Activated B cell treated with CpG ODN at 0.5 μM for 24 hours (primary cell): ENCODE data around the gene LAPTM5. TPM values are rescaled to one million over a fixed set of nuclear protein-coding genes. Genes with fewer than 3 reads are reported as not detected.

Experiments
- ATAC-seq: fragments of 200-7000 bp; cut with Tn5 transposase; one replicate; pipeline ENCODE4 v1.10.0; 2021; ENCODE audit warnings: low read depth, mild to moderate bottlenecking, moderate library complexity
- CTCF ChIA-PET: fragments of 350-600 bp; sonication (Branson Sonifier 250); formaldehyde crosslinking; loops from one replicate; lab custom pipeline; 2021; ENCODE audit warnings: antibody characterized with exemption; lab: Charles Lee
- POLR2A ChIA-PET: fragments of 350-600 bp; sonication (Branson Sonifier 250); formaldehyde crosslinking; loops from one replicate; lab custom pipeline; 2021; ENCODE audit warnings: antibody characterized with exemption; lab: Charles Lee
- DNase-seq: peaks from one replicate; pipeline ENCODE4 v3.0.0; 2022
- H3K27ac Mint-ChIP-seq: one replicate; pipeline ENCODE4 v1.8.0; 2020; ENCODE audit warnings: mixed read lengths
- H3K27me3 Mint-ChIP-seq: one replicate; pipeline ENCODE4 v1.8.0; 2021; ENCODE audit warnings: mixed read lengths
- H3K36me3 Mint-ChIP-seq: one replicate; pipeline ENCODE4 v1.8.0; 2021; ENCODE audit warnings: low read depth, mixed read lengths
- H3K4me1 Mint-ChIP-seq: one replicate; pipeline ENCODE4 v1.8.0; 2021; ENCODE audit warnings: mixed read lengths
- H3K4me3 Mint-ChIP-seq: one replicate; pipeline ENCODE4 v1.8.0; 2020; ENCODE audit warnings: mild to moderate bottlenecking, mixed read lengths
- H3K9me3 Mint-ChIP-seq: one replicate; pipeline ENCODE4 v1.8.0; 2020; ENCODE audit warnings: mixed read lengths
- CTCF ChIP-seq: fragments of 200-600 bp; IDR thresholded peaks from one replicate; pipeline ENCODE4 v1.8.0; 2022; ENCODE audit warnings: antibody characterized with exemption, mild to moderate bottlenecking
- intact Hi-C: fragments of 100-400 bp; cut with micrococcal nuclease; formaldehyde crosslinking; loops from one replicate; pipeline ENCODE4 v1.15.1; 2024
- total RNA-seq: library from RNA; stranded (reverse); gene quantifications from 2 replicates; pipeline ENCODE4 v1.2.3, GENCODE V29; 2022

Gene LAPTM5
- total RNA-seq, 1 donor from 2014 or later: 766 TPM

- Mint-ChIP-seq H3K27ac (no peak overlapping the region), H3K4me1 (peaks cover 41% of the 10 kb centered on the region), H3K4me3 (no peak overlapping the region), H3K9me3 (no peaks in the 10 kb centered on the region), H3K27me3 (no peaks in the 10 kb centered on the region), H3K36me3 (no peaks in the 10 kb centered on the region)
- no peak for DNase-seq
- intact Hi-C loops: loop anchor here (2.0 to 10.0 kb wide), 2 partner anchors 45 to 1543 kb away; partner anchors contain the start of genes MECR and PTPRU
- no peak for ATAC-seq
- TF ChIP-seq CTCF: no peak
- CTCF ChIA-PET: interaction anchor here (0.8 to 4.7 kb wide), 6 partner anchors 8 to 134 kb away, joined by 3 to 232 read pairs (median 14); partner anchors contain the start of gene SDC3
- POLR2A ChIA-PET: interaction anchor here (1.8 to 7.8 kb wide), 6 partner anchors 9 to 57 kb away, joined by 6 to 177 read pairs (median 28); partner anchors contain the start of gene LAPTM5
Observed at GRCh38 chr1:30777904-30778153, 20.3 kb upstream of the LAPTM5 start.

GRCh38 chr1:30777060-30777903, 19.7 kb upstream of the LAPTM5 start:
- H3K27me3 Mint-ChIP-seq: no peaks in the 10 kb centered on the region
- H3K4me1 Mint-ChIP-seq: peaks cover 38% of the 10 kb centered on the region
- ATAC-seq (no peak), DNase-seq (no peak)
- CTCF ChIA-PET: interaction anchor here (0.8 to 4.7 kb wide), 3 partner anchors 22 to 58 kb away, joined by 3 to 232 read pairs (median 3); no protein-coding TSS in a partner anchor
- H3K36me3 Mint-ChIP-seq: no peaks in the 10 kb centered on the region
- POLR2A ChIA-PET: interaction anchor here (3.1 to 7.8 kb wide), 3 partner anchors 24 to 57 kb away, joined by 32 to 177 read pairs (median 144); partner anchors contain the start of gene LAPTM5
- no peak overlapping the region for H3K27ac Mint-ChIP-seq
- intact Hi-C loops: loop anchor here (10.0 kb wide), 1 partner anchor 1542 kb away; the partner anchor contains the start of genes MECR and PTPRU
- no peaks in the 10 kb centered on the region for H3K9me3 Mint-ChIP-seq
- TF ChIP-seq CTCF: no peak
- H3K4me3 Mint-ChIP-seq: no peak overlapping the region

- no peak for TF ChIP-seq CTCF
- no peaks in the 10 kb centered on the region for H3K36me3 Mint-ChIP-seq
- H3K27me3 Mint-ChIP-seq: no peaks in the 10 kb centered on the region
- DNase-seq: no peak
- ChIA-PET CTCF (interaction anchor here (4.7 kb wide), 1 partner anchor 57 kb away, joined by 232 read pairs; no protein-coding TSS in a partner anchor), POLR2A (interaction anchor here (0.6 to 7.8 kb wide), 4 partner anchors 19 to 41 kb away, joined by 3 to 177 read pairs (median 8); partner anchors contain the start of gene LAPTM5)
- peaks cover 35% of the 10 kb centered on the region for H3K4me1 Mint-ChIP-seq
- no peak for ATAC-seq
- intact Hi-C loops: loop anchor here (10.0 kb wide), 1 partner anchor 1542 kb away; the partner anchor contains the start of genes MECR and PTPRU
- no peaks in the 10 kb centered on the region for H3K9me3 Mint-ChIP-seq
- H3K4me3 Mint-ChIP-seq: no peak overlapping the region
- no peak overlapping the region for H3K27ac Mint-ChIP-seq
Observed at GRCh38 chr1:30776097-30777059, 18.8 kb upstream of the LAPTM5 start.

DNA sequence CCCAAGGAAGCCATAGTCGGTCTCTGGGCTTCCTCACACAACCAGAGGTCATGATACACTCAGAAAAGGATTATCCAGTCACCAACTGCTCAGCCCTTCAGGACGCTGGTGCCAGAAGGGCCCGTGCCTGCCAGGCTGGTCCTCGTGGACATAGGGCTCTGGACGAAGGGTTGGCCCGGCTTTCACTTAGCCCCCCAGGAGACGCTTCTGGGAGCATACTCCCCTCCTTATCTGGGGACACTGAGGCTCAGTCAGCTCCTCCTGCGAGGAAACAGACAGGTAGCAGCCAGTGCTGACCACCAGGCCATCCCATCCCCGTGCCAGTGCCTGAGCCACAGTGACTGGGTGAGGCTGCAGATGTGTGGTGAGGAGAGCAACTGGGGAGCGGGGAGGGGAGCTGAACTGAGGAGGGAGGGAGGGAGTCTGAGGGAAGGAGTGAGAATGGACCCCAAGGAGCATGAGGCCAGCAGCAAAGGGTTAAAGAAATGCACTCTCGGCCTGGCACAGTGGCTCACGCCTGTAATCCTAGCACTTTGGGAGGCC, 17.9 kb upstream of the LAPTM5 start:
- no peak for TF ChIP-seq CTCF
- no peak for ATAC-seq
- no peak for DNase-seq
- POLR2A ChIA-PET: interaction anchor here (0.6 to 2.5 kb wide), 3 partner anchors 18 to 40 kb away, joined by 3 to 10 read pairs (median 6); partner anchors contain the start of gene LAPTM5
- CTCF ChIA-PET: no interaction called here
- Mint-ChIP-seq H3K4me3 (no peak overlapping the region), H3K27me3 (no peaks in the 10 kb centered on the region), H3K27ac (no peak overlapping the region), H3K9me3 (no peaks in the 10 kb centered on the region), H3K4me1 (peaks cover 30% of the 10 kb centered on the region), H3K36me3 (no peaks in the 10 kb centered on the region)
- intact Hi-C loops: loop anchor here (10.0 kb wide), 1 partner anchor 1541 kb away; the partner anchor contains the start of genes MECR and PTPRU
